Activated T-helper 9 cell treated with anti-CD3 and anti-CD28 coated beads, Interleukin-2, amount 50 U/mL, for 16 hours (primary cell): Measurements from ENCODE around the gene VASN.

ENCODE experiments used
- DNase-seq: peaks from one replicate; pipeline ENCODE4 v3.0.0-alpha.2; 2020; ENCODE audit warnings: low read depth

The VASN gene

DNA sequence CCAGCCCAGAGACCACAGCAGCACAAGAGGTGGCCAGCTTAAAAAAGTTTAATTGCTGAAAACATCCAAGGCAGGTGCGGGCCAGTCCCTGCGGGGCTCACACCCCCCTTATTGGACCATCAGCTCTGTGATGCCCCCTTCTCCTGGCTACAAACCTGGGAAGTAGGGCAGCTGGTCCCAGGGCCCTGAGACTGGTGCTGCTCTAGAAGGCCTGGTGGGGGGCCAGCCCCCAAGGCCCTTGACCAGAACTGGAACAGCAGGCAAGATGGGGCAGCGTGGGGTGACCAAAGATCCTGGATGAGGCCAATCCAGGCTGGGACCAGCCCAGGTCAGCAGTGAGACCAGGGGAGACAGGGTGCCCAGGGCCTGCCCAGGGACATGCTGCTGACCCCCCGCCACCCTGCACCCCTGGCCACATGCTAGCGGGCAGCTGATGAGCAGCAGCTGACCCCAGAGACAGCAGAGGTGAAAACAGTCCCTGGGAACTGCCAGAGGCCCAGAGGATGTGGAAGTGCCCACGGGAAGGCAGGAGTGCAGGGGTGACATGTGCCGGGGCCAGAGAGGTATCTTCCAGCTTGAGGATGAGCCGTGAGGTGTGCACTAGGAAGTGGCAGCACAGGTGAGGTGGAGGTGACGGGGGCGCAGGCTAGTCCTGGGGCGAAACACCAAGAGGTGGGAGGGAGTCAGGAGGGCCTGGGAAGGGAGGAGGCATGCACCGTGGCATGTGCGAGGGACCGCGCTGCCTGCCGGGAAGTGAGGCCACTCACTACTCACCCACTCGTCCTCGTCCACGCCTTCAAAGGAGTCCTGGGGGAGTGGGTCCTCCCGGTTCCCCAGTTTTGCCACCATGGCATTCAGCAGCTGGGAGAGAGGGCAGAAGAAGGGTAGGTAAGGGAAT lies 16.9 kb upstream of the VASN start:
- no peak for DNase-seq

DNA sequence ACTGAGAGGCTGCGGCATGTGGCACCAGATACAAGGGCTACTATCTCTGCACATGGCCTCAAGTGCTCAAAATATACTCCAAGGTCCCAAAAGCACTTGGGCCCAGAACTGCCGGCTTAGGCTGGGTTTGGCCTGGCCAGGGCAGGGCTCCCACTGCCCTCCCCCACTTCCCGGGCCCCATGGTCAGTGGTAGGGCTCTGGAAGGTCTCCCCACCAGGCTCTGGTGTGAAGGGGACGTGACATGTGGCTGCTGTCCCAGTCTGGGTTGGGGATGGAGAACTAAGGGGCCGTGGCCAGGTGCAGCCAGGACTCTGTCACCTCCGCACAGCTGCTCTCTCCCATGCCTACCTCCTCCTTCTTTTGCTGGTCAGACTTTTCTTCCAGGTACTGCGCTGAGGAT lies 14.8 kb upstream of the VASN start:
- DNase-seq, result no peak

DNA sequence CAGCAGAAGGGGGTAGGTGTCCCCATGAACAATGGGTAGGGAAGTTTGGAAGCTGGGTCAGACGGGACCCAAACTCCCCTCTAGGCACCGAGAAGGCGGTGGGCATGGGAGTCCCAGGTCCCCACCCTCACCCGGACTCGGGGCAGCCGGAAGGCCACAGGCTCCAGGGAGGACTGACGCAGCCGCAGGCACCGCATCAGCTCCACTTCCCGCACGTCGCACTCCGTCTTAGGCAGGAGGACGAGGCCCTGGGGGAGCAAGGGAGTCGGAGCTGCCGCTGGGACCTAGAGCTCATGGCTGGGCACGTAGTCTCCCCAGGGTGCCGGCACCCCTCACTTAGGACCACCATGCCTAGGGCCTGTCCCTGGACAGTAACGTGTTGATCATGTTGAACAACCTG lies 13.4 kb upstream of the VASN start:
- no peak for DNase-seq

DNA sequence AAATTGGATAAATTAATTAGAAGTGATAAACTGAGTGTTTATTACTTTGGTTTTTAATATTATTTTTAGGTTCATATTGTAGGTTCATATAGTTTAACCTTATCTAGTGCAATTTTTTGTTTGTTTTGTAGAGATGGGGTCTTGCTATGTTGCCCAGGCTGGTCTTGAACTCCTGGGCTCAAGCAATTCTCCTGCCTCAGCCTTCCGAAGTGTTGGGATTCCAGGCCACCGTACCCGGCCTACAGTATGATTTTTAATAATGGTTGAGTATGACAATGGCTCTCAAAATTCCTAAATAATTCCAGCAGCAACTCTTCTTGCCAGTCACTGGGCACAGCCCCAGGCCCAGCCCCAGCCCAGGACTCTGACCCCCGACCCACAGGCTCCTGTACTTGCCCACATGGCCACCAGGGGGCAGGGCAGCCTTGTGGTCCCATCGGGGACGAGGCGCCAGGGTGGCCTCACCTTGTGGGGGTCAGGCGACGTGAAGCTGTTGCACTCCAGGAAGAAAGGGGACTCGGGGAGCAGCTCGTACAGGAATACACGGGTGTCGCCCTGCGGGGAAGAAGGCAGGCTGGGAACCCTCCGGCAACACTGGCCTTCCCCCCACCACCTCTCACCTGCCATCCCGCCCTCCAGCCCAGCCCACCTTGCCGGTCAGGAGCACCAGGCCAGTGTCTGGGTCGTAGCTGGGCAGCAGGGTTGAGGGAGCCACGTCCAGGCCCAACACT lies 12.7 kb upstream of the VASN start:
- DNase-seq, result peak; percentile 59

DNA sequence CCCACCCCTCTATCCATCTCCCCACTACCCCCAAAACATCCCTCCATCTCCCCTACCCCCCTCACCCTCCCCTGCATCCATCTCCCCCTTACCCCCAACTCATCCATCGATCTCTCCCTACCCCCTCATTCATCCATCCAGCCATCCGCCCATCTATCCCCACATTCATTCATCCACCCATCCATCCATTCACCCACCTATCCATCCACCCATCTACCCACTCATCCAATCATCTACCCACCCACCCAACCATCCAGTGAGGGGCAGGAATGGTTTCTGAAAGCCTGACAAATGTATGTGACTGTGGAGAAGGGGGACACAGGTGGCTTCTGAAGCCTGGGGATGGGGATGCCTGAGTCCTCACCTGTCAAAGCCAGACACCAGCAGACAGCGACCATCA lies 11.7 kb upstream of the VASN start:
- no peak for DNase-seq

DNA sequence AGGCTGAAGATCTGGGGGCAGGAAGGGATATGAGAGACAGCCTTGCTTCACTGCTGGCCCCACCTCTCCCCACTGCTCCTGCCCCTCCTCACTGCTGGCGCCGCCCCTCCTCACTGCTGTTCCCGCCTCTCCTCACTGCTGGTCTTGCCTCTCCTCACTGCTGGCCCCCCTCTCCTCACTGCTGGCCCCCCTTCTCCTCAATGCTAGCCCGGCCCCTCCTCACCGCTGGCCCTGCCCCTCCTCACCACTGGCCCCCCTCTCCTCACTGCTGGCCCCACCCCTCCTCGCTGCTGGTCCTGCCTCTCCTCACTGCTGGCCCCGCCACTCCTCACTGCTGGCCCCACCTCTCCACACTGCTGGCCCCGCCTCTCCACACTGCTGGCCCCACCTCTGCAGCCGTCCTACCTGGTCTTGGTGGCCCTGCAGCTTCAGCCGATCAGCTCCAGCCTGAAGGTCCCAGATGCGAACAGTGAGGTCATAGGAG lies 11.1 kb upstream of the VASN start:
- DNase-seq, result no peak

DNA sequence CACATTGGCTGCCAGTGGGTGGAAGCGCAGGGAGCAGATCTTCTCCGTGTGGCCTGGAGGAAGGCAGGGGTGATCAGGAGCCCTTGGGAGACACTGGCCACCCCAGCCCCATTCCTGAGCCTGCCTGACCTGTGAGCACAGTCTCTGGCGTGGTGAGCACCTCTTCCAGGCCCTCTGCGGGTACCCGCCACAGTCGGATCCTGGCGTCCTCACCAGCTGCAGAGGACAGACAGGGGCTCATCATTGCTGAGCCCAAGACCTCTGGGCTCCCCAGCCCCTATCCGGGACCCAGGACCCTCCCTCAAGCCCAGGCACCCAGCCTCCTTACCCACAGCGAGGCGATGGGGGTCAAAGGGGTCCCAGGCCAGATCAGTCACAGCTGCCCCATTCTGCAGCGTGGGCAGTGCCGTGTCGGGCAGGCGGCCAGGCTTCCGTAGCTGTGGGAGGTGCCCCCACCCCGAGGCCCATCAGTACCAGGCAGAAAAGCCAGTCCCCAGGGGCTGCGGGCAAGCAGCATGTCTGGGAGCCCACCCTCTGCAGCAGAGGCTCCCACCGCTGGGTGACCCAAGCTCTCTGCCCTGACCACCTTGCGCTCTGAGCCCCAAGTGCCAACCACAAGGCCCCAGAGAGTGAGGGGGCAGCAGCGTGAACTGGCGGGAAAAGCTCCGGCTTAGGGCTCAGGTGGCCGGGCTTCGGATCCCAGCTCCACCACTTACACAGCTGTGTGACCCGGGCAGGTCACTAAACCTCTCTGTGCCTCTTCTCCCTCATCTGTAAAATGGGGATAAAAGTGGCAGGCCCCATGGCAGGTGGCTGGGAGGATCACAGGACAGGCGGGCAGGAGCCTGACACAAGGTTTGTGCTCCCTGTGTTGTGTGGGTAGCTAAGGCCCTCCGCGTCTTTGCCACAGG lies 10.4 kb upstream of the VASN start:
- no peak for DNase-seq

DNA sequence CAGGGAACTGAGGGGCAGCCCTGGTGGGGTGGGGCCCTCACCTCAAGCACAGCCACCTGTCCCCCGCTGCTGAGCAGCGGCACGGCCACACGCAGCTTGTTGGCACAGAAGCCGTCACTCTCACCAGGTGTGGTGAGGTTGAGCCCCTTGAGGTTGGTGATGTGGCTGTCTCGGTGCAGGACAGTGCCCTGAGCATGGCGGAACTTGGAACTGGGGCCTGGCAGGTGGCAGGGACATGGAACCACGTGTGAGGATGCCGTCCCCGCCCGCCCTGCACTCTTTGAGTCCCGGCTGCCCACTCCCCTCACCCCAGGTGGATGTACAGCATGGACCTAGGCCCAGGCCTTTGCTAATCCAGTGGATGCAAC lies 9.7 kb upstream of the VASN start:
- DNase-seq, result no peak

DNA sequence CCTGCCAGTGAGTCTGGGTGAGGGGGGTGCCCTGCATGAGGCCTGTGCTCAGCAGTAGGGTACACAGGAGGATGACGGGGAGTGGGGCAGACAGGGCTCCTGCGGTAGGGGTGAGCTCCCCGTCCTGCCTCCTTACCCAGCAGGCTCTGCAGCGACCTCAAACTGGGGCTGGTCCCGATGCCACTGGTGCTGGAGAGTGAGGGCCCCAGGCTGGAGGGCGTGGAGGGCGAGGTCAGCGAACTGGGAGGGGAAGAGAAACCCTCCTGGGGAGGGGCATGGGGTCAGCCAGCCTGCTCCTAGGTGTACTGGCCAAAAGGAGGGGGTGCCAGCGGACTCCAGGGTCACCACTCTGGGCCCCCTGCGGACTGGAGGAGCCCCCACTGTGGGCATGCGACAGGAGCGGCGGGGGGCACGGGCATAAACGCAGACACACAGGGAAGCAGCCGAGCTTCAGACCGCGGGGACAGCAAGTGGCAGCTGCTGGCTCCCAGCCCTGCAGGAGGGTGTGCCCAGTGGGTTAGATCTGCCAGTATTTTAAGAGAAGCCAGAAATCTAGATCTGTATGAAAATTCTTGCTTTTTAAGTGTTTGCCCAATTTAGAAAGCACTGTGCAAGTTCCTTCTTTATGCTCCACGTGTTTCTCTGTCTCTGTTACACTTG lies 9.0 kb upstream of the VASN start:
- no peak for DNase-seq

DNA sequence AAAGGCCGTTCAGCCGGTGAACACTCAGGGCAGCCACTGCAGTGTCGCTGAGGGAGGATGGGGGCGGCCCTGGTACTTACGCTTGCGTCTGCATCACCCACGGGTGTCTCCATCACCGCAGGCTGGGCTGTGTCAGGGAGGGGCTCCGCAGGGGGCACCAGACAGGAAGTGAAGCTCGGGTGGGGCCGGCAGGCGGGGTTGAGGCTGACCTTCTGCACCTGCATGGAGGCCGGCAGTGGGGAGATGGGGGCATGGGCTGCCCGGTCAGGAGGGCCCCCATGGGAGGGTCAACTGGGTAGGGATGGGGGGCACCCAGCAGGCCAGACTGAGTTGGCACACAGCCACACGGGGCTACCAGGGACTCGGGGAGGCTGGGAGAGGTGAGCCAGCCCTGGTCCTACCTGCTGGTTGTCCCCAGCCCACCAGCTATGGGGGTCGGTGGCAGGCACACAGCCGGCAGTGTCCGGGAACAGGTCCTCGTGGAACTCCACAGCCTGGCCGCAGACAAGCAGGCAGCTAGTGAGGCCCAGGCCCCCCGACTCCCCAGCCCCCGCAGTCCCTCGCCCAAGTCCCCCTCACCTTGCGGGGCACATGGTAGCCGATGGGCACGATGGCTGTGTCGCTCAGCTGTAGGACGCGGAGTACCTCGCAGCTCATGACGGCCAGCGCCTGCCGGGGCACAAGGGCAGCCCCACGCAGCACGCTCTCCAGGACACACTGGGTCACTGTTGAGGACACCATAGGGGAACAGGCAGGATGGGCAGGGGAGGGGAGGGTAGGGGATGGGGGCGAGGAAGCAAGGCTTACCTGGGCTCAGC lies 7.2 kb upstream of the VASN start:
- DNase-seq, result no peak

DNA sequence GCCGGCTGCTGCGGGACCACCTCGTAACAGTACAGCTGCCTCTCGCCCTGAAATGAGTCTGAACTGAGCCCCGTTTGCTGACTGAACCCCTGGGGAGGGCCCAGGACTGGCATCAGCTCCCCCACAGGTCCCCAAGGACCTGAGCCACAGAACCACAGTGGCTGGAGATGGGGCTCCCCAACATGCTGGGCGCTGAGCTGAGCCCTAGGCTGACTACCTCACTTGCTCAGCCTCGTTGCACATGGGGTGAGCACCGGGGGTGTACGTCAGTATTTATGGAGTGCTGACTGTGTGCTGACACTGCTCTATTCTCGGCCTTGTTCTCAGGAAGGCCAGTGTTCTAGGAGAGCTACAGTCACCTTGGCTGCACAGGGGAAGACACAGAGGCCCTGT lies 6.6 kb upstream of the VASN start:
- DNase-seq, result no peak

DNA sequence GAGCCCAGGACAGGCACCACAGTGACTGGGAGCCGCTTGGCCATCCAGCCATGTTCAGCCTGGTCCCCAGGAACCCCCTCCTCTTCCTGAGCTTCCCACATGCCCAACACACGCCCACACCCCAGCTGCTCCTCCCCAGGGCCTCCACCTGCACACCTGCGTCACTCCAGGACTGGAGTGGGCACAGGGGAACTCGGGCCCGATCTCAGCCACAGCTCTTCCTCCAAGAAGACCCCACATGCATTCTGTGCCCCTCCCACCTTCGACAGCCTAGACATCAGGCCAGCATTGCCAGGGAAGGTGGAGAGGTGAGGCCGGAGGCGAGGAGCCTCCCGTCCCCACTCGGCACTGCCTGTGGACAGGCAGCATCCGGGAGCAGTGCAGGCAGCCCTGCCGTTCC lies 6.0 kb upstream of the VASN start:
- DNase-seq, result no peak

DNA sequence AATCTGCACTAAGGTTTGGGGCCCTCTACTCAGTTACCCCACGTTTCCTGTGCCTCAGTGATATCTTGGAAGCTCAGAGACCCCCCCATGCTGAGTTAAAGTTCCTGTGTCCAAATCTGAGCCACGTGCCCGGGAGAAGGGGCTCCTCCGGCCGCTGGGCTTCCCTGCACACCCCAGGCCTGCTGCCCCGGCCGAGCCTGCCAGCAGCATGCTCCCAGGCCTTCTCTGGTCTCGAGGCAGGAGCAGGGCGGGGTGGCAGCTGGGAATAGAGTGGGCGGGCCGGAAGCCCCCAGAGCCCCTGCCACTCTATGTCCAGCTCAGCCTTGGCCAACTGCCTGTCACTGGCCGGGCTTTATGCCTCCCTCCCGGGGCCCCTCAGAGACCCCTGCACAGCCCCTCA lies 5.6 kb upstream of the VASN start:
- DNase-seq, result no peak

DNA sequence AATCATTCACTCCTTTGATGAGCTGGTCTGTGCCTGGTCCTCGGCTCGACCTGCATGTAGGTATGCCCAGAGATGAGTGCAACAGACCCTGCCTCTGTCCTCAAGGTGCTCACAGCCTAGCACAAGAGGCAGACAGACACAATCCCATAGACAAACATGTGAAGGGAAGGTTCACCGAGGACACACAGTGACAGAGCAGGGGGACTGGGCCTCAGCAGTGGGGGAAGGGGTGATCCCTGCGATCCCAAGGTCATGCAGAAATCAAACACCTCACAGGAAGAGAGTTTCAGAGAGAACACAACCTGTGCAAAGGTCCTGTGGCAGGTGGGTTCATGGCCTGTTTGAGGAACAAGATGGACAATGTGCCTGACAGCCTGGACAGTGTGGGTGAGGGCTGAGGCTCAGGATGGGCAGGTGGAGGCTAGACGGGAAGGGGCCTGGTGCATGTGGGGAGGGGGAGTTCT lies 4.2 kb upstream of the VASN start:
- DNase-seq, result no peak

DNA sequence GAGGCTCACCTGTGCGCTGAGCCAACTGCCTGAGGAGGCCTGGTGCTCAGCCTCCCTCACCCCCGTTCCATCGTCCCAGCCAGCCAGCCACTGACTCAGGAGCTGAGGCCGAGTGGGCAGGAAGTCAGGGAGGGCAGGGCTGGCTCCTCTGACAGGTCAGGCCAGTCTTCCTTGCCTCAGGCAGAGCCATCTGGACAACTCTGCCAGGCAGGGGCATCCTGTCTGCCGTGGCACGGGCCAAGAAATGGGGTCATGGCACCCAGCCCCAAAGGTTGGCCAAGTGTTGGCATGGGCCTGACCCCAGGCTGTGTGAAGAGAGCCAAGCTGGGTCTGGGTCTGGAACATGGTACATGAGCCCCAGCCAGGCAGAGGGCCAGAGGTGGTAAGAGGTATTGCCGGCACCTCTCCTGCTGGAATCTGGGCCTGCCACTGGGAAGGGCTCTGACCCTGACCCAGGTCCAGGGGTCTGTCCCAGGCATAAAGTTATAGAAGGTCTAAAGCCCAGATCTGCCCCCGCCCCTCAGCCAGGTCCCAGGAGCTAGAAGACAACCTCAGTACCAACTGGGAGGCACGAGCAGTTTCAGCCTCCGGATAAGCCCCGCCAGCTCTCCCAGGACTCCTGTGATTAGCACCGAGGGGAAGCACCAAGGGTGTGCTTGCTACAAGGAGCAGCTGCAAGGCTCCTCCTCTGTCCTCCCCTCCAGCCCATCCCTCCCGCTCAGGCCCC lies 2.5 kb upstream of the VASN start:
- no peak for DNase-seq

DNA sequence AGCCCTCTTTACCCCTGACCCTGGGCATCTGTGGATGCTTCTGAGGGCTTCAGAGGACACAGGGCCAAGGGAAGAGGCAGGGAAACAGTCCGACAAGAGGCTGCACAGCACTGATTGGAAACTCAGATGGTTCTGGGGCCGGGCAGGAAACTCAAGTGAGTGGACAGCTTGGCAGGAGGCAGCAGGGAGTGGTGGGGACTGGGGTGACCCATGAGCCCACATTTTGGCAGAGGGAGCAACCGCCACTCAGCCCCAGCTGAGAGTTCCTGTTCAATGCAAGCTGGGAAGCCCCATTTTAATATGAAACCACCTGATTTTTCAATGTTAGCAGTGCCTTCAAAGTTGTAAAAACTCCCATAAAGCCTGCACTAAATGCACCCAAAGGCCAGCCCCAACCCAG lies 1.5 kb upstream of the VASN start:
- DNase-seq, result no peak

DNA sequence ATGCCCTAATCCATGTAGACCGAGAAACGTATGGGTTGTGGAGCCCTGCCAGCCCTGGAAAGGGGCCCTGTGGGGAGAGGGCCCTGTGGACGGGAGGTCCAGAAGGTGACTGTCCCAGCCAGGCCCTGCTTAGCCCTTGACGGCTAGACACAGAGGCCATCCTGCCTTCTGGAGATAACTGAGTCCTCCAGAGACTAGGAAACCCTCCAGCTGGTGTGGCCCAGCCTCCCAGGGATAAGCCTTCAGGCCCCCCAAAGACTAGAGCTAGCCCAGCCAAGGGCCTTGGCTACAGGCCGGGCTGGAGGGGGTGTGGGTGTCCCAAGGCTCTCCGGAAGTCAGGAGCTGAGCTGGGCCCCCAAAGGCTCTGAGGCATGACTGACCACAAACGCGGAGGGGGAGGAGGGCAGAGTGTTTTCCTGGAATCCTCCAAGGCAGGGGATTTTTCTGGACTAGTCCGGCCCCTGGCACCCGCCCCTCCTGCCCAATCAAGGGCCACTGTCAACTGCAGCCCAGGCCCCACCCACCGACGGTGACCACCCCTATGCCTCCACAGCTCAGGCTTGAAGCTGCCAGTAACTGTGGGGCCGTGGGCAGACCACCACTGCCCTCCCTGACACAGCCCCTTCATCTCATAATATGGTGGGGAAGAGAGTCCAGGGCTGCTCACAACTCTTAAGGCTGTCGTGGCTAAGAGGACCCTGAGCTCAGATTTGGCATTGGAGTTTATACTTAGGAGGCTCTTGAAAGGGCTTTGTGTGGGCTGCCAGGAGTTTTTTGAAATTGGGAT lies 885 bp upstream of the VASN start:
- DNase-seq, result no peak

DNA sequence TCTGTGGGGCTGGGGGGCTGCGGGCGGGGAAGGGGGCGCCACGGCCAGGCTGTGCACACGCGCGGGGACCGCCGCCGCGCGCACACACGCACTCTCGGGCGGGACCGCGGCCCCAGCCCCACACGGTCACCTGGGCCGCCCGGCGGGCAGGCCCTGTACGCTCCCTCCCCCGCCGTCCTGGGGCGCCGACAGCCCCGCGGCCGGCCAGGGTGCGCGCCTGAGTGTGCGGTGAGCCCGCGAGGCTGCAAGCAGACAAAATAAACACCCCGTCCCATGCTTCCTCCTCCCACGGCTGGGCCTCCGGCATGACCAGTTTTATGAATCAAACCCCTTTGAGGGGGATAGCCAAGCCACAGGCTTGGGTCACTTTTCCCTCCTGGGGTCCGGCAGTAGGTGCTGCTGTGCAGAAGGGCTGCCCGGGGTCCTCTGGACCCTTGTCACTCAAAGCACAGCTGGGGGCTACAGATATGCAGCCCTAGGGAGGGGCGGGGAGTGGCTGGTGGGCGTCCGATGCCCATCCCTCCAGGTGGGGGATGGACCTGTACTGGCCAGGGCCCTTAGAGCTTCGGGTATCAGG lies 441 bp downstream of the VASN start:
- DNase-seq, result no peak
